Spinal cord (tissue), 10 donors: ENCODE results near the gene VPS37C. TPM values are rescaled to one million over a fixed set of nuclear protein-coding genes. Genes with fewer than 3 reads are reported as not detected.
"Not testable (repeated sequence)": the region's sequence is repeated elsewhere in the genome, so short reads cannot be mapped to it uniquely, and the experiment has no call there.

Experiments used
- DNase-seq, 6 donors: peaks; one replicate each; pipeline versions ENCODE4 v3.0.0 to v3.0.0-alpha.2; 2013 to 2015; ENCODE audit warnings: low spot score in 6 of 6, low read depth in 4 of 6
- H3K27ac ChIP-seq: one replicate; pipeline ENCODE4 v1.5.1; 2013; ENCODE audit warnings: low read depth, low read length, control low read depth
- H3K27me3 ChIP-seq: one replicate; pipeline ENCODE4 v1.6.1; 2013; ENCODE audit warnings: low read length; ENCODE audit not compliant: control insufficient read depth, insufficient read depth
- H3K36me3 ChIP-seq: one replicate; pipeline ENCODE4 v1.6.1; 2013; ENCODE audit warnings: low read length; ENCODE audit not compliant: control insufficient read depth, insufficient read depth
- H3K4me1 ChIP-seq: one replicate; pipeline ENCODE4 v1.6.1; 2013; ENCODE audit warnings: low read length; ENCODE audit not compliant: control insufficient read depth, insufficient read depth
- H3K4me3 ChIP-seq: one replicate; pipeline ENCODE4 v1.5.1; 2013; ENCODE audit warnings: low read depth, low read length, control low read depth
- H3K9me3 ChIP-seq: one replicate; pipeline ENCODE4 v1.6.1; 2013; ENCODE audit warnings: low read length; ENCODE audit not compliant: control insufficient read depth, insufficient read depth
- WGBS: methylation state at CpG from one replicate; pipeline ENCODE4 v1.1.5; 2013; ENCODE audit warnings: missing lambda C conversion rate; ENCODE audit not compliant: insufficient coverage; 5-methylcytosine and 5-hydroxymethylcytosine counted together
- polyA plus RNA-seq, 2 donors: library from polyadenylated mRNA; unstranded; fragments of 120-200 nt; gene quantifications; one replicate each; pipeline ENCODE4 v1.2.1, GENCODE V29; 2013; ENCODE audit not compliant: insufficient read length in 2 of 2
- total RNA-seq, 2 donors: library from RNA; depleted of rRNA in 1 of 2; stranded (reverse); fragments of 120-200 nt in 1 of 2; fragments of >200 nt in 1 of 2; gene quantifications; one replicate each; pipeline versions ENCODE4 v1.2.3 to v1.2.4, GENCODE V29; 2013 to 2014
- donor health status: healthy.

The VPS37C gene
- total and polyA plus RNA-seq, 4 donors: 4.8 to 16.5 (median 12.7) TPM

DNA sequence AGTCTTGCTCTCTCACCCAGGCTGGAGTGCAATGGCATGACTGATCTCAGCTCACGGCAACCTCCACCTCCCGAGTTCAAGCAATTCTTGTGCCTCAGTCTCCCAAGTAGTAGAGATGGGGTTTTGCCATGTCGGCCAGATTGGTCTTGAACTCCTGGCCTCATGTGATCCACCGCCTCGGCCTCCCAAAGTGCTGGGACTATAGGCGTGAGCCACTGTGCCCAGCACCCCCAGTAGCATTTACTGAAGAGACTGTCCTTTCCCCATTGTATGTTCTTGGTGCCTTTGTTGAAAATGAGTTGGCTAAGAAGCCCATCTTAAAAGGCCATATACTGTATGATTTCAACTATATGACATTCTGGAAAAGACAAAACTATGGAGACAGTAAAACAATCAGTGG, 19.0 kb upstream of the VPS37C start:
- not testable (repeated sequence) for H3K27me3 ChIP-seq, H3K4me1 ChIP-seq, H3K27ac ChIP-seq, H3K36me3 ChIP-seq, H3K4me3 ChIP-seq, H3K9me3 ChIP-seq, DNase-seq
- WGBS: 89% methylated on average over 5 of the region's 6 CpGs

- no peak for DNase-seq
- Histone ChIP-seq H3K27ac (no peak overlapping the region), H3K4me1 (no peaks in the 10 kb centered on the region), H3K36me3 (no peaks in the 10 kb centered on the region), H3K4me3 (no peak overlapping the region), H3K27me3 (no peaks in the 10 kb centered on the region), H3K9me3 (no peaks in the 10 kb centered on the region)
- 59% methylated on average over 5 of the region's 6 CpGs for WGBS
Measured at GRCh38 chr11:61176446-61176845, 15.2 kb upstream of the VPS37C start.

DNA sequence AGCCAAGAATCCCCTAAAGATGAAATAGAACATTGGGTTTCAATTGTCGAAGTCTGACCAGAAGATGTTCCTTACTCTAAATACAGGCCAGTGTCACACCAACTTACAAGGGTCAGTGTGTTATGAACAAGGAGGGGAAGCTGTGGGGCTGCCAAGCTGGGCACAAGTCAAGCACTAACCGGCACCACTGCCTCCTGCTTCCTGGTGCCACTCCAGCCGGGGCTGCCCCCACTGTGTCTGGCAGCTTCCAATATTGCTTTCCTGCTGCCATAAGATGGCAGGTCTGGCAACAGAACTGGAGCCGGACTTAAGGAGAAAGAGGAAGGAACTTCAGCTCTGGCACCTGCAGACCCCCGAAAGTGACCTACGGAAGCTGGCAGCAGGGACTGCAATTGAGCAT, 13.7 kb upstream of the VPS37C start:
- DNase-seq: no peak
- Histone ChIP-seq H3K27ac (no peak overlapping the region), H3K36me3 (no peaks in the 10 kb centered on the region), H3K4me1 (no peaks in the 10 kb centered on the region), H3K4me3 (no peak overlapping the region), H3K27me3 (peaks cover 2% of the 10 kb centered on the region), H3K9me3 (no peaks in the 10 kb centered on the region)
- 96% methylated on average over 5 of the region's 6 CpGs for WGBS

GRCh38 chr11:61174273-61174672, 13.0 kb upstream of the VPS37C start:
- 76% methylated on average over 4 of the region's 6 CpGs for WGBS
- no peak for DNase-seq
- no peak overlapping the region for H3K27ac ChIP-seq

GRCh38 chr11:61173456-61173855, 12.2 kb upstream of the VPS37C start:
- Histone ChIP-seq H3K27me3 (peaks cover 2% of the 10 kb centered on the region), H3K27ac (no peak overlapping the region), H3K9me3 (no peaks in the 10 kb centered on the region), H3K36me3 (no peaks in the 10 kb centered on the region), H3K4me3 (no peak overlapping the region), H3K4me1 (no peaks in the 10 kb centered on the region)
- DNase-seq: no peak
- 78% methylated on average over 4 of the region's 4 CpGs for WGBS

More at GRCh38 chr11:61174273-61174672, 13.0 kb upstream of the VPS37C start:
- Histone ChIP-seq H3K27me3 (peaks cover 2% of the 10 kb centered on the region), H3K9me3 (no peaks in the 10 kb centered on the region), H3K4me1 (no peaks in the 10 kb centered on the region), H3K4me3 (no peak overlapping the region), H3K36me3 (no peaks in the 10 kb centered on the region)

GRCh38 chr11:61172888-61173287, 11.7 kb upstream of the VPS37C start:
- H3K36me3 ChIP-seq: no peaks in the 10 kb centered on the region
- no peaks in the 10 kb centered on the region for H3K9me3 ChIP-seq
- no peaks in the 10 kb centered on the region for H3K4me1 ChIP-seq
- H3K27me3 ChIP-seq: peaks cover 2% of the 10 kb centered on the region
- H3K4me3 ChIP-seq: no peak overlapping the region
- DNase-seq: no peak
- no peak overlapping the region for H3K27ac ChIP-seq
- WGBS: 100% methylated on average over 1 of the region's 3 CpGs

DNA sequence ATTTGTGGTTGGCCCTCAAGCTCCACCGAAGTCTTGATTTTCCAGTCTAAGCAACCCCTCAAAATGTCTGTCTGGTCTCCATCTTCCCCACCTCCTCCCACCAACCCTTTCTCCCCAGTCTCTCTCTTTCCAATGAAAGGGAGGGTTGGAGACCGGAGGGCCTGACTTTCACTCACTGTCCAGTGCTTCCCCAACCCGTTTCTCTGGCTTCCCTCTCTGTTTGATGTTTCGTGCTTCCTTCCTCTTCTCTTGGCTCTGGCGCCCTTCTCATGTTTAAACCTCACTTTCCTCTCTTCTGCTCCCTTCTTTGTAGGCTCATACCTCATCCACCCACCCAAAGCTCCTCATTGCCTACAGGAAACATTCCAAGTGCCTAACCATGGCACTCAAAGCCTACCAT, 11.1 kb upstream of the VPS37C start:
- DNase-seq: no peak
- Histone ChIP-seq H3K27ac (no peak overlapping the region), H3K4me1 (no peaks in the 10 kb centered on the region), H3K36me3 (no peaks in the 10 kb centered on the region), H3K27me3 (peaks cover 2% of the 10 kb centered on the region), H3K9me3 (no peaks in the 10 kb centered on the region), H3K4me3 (no peak overlapping the region)
- WGBS: 73% methylated on average over 3 of the region's 5 CpGs

- Histone ChIP-seq H3K36me3 (no peaks in the 10 kb centered on the region), H3K27ac (no peak overlapping the region), H3K27me3 (peaks cover 2% of the 10 kb centered on the region), H3K4me3 (no peak overlapping the region), H3K9me3 (no peaks in the 10 kb centered on the region), H3K4me1 (no peaks in the 10 kb centered on the region)
- WGBS: no CpG with 5 or more reads among the region's 3 CpGs
- DNase-seq: no peak
Measured at GRCh38 chr11:61171907-61172306, 10.7 kb upstream of the VPS37C start.

- 81% methylated on average over 9 of the region's 9 CpGs for WGBS
- Histone ChIP-seq H3K36me3 (no peaks in the 10 kb centered on the region), H3K4me3 (no peak overlapping the region), H3K27ac (no peak overlapping the region), H3K9me3 (no peaks in the 10 kb centered on the region), H3K4me1 (no peaks in the 10 kb centered on the region), H3K27me3 (peaks cover 2% of the 10 kb centered on the region)
- no peak for DNase-seq
Measured at GRCh38 chr11:61170566-61170965, 9.3 kb upstream of the VPS37C start.

DNA sequence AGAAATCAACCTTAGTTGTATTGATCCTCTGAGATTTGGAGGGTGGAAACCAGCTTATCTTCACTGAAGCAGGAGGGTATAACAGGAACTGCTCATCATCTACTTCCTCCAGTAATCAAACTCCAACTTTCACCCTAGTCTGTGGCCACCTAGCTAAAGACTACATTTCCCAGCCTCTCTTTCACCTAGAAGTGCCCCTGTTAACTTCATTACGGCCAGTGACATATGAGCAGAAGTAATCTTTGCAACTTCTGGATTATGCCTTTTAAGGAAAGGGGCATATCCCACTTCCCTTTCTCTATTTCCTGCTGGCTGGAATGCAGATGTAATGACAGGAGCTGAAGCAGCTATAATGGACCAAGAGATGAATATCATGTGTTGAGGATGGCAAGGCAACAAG, 7.6 kb upstream of the VPS37C start:
- no peak for DNase-seq
- no CpG with 5 or more reads among the region's 1 CpG for WGBS
- no peak overlapping the region for H3K27ac ChIP-seq

More for the DNA sequence above, 7.6 kb upstream of the VPS37C start:
- H3K27me3 ChIP-seq: peaks cover 2% of the 10 kb centered on the region
- no peaks in the 10 kb centered on the region for H3K4me1 ChIP-seq
- H3K9me3 ChIP-seq: no peaks in the 10 kb centered on the region
- H3K4me3 ChIP-seq: no peak overlapping the region
- H3K36me3 ChIP-seq: no peaks in the 10 kb centered on the region
